ENCODE measurements around the gene CEP128. TPM values are rescaled to one million over a fixed set of nuclear protein-coding genes. Genes with fewer than 3 reads are reported as not detected.

CEP128 gene
- polyA plus RNA-seq, 1 of the 3 experiments (the other 2 are of a cell fraction) = 1.2 TPM

DNA sequence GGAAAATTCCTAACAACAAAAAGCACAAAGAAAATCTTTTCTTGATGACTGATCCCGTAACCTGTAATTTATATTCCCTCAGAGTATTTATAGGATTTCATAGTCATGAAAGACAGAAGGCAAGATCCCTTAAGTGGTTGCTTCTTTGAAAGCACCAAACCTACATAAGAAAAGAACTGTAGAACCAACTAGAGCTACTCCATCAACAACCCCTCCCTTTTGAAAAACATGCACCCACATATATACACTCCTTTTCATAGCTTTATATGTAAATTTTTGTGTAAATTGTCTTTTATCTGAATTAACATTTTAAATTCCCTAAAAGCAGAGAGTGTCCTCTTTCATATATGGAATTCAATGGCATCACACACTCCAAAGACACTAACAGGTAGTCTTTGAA lies 215.3 kb downstream of the CEP128 start:
- H3K27me3 ChIP-seq (ENCODE audit: insufficient read depth) = no peaks in the 10 kb centered on the region
- H3K27ac ChIP-seq (ENCODE audit: low read depth in 2 of 2, low read length in 1 of 2) = no peak overlapping the region
- ChIA-PET POLR2A (no interaction called here), CTCF (no interaction called here)
- H3K4me1 ChIP-seq (ENCODE audit: control insufficient read depth in 1 of 2, insufficient read depth in 2 of 2, low read depth in 1 of 2, low read length in 1 of 2) = no peaks in the 10 kb centered on the region
- no peaks in the 10 kb centered on the region for H4K20me1 ChIP-seq (ENCODE audit: insufficient read depth)
- H3K36me3 ChIP-seq (replicated peaks in 1 of 2; ENCODE audit: control insufficient read depth in 1 of 2, insufficient read depth in 2 of 2, low read length in 1 of 2) = no peaks in the 10 kb centered on the region
- no peak for DNase-seq
- no peaks in the 10 kb centered on the region for H3K9me3 ChIP-seq
- no peak overlapping the region for H2AFZ ChIP-seq (ENCODE audit: low read depth)
- H3K4me3 ChIP-seq (ENCODE audit: low read depth in 2 of 2, low read length in 1 of 2) = no peak overlapping the region
- 100% methylated on average over 1 of the region's 1 CpG for WGBS (ENCODE audit: low lambda C conversion rate)
- H3F3A ChIP-seq (replicated peaks; ENCODE audit: insufficient read depth) = no peaks in the 10 kb centered on the region
- TF ChIP-seq FOXJ3 (CRISPR knock-in tag; IDR thresholded peaks at IDR 0.05) = no peak
- no peak for TF ChIP-seq ELF1 (IDR thresholded peaks at IDR 0.05)
- no peak for TF ChIP-seq TAF1 (IDR thresholded peaks at IDR 0.05; ENCODE audit: borderline replicate concordance, low read depth, low read length)
- no peak for TF ChIP-seq POLR2AphosphoS5 (IDR thresholded peaks at IDR 0.05; ENCODE audit: low read depth, low read length)
- no peak for TF ChIP-seq GATA2 (CRISPR knock-in tag; IDR thresholded peaks at IDR 0.05)
- TF ChIP-seq, protein P1, sequence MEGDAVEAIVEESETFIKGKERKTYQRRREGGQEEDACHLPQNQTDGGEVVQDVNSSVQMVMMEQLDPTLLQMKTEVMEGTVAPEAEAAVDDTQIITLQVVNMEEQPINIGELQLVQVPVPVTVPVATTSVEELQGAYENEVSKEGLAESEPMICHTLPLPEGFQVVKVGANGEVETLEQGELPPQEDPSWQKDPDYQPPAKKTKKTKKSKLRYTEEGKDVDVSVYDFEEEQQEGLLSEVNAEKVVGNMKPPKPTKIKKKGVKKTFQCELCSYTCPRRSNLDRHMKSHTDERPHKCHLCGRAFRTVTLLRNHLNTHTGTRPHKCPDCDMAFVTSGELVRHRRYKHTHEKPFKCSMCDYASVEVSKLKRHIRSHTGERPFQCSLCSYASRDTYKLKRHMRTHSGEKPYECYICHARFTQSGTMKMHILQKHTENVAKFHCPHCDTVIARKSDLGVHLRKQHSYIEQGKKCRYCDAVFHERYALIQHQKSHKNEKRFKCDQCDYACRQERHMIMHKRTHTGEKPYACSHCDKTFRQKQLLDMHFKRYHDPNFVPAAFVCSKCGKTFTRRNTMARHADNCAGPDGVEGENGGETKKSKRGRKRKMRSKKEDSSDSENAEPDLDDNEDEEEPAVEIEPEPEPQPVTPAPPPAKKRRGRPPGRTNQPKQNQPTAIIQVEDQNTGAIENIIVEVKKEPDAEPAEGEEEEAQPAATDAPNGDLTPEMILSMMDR (IDR thresholded peaks at IDR 0.05) = no peak
- TF ChIP-seq RFX5 (IDR thresholded peaks at IDR 0.05; ENCODE audit: low read length) = no peak
- TF ChIP-seq RCOR1 (IDR thresholded peaks at IDR 0.05; ENCODE audit: low read length) = no peak
- no peak for TF ChIP-seq EZH2phosphoT487 (IDR thresholded peaks at IDR 0.05; ENCODE audit: borderline replicate concordance, low read depth)
- TF ChIP-seq, protein P2, sequence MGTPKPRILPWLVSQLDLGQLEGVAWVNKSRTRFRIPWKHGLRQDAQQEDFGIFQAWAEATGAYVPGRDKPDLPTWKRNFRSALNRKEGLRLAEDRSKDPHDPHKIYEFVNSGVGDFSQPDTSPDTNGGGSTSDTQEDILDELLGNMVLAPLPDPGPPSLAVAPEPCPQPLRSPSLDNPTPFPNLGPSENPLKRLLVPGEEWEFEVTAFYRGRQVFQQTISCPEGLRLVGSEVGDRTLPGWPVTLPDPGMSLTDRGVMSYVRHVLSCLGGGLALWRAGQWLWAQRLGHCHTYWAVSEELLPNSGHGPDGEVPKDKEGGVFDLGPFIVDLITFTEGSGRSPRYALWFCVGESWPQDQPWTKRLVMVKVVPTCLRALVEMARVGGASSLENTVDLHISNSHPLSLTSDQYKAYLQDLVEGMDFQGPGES (IDR thresholded peaks at IDR 0.05; ENCODE audit: low read depth, low read length) = no peak
- no peak for TF ChIP-seq TCF12 (IDR thresholded peaks at IDR 0.05)
- TF ChIP-seq, protein P3, sequence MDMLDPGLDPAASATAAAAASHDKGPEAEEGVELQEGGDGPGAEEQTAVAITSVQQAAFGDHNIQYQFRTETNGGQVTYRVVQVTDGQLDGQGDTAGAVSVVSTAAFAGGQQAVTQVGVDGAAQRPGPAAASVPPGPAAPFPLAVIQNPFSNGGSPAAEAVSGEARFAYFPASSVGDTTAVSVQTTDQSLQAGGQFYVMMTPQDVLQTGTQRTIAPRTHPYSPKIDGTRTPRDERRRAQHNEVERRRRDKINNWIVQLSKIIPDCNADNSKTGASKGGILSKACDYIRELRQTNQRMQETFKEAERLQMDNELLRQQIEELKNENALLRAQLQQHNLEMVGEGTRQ (IDR thresholded peaks at IDR 0.05; ENCODE audit: borderline replicate concordance, low read depth, low read length) = no peak
- TF ChIP-seq NFIC (IDR thresholded peaks at IDR 0.05; ENCODE audit: borderline replicate concordance) = no peak
- no peak for TF ChIP-seq GABPA (IDR thresholded peaks at IDR 0.05; ENCODE audit: low read depth)
- TF ChIP-seq CHD2 (IDR thresholded peaks at IDR 0.05; ENCODE audit: low read length, partially characterized antibody) = no peak
- TF ChIP-seq, protein P4, sequence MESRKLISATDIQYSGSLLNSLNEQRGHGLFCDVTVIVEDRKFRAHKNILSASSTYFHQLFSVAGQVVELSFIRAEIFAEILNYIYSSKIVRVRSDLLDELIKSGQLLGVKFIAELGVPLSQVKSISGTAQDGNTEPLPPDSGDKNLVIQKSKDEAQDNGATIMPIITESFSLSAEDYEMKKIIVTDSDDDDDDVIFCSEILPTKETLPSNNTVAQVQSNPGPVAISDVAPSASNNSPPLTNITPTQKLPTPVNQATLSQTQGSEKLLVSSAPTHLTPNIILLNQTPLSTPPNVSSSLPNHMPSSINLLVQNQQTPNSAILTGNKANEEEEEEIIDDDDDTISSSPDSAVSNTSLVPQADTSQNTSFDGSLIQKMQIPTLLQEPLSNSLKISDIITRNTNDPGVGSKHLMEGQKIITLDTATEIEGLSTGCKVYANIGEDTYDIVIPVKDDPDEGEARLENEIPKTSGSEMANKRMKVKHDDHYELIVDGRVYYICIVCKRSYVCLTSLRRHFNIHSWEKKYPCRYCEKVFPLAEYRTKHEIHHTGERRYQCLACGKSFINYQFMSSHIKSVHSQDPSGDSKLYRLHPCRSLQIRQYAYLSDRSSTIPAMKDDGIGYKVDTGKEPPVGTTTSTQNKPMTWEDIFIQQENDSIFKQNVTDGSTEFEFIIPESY (IDR thresholded peaks at IDR 0.05; ENCODE audit: borderline replicate concordance, low read depth) = no peak
- TF ChIP-seq EP300 (IDR thresholded peaks at IDR 0.05; ENCODE audit: borderline replicate concordance in 1 of 2, low read depth in 1 of 2, low read length in 1 of 2) = no peak
- TF ChIP-seq SIN3A (IDR thresholded peaks at IDR 0.05; ENCODE audit: borderline replicate concordance, low read depth, low read length) = no peak
- no peak for TF ChIP-seq YY1 (IDR thresholded peaks at IDR 0.05; ENCODE audit: low read depth)
- TF ChIP-seq RXRA (IDR thresholded peaks at IDR 0.05; ENCODE audit: borderline replicate concordance, low read depth) = no peak
- H3K4me2 ChIP-seq = no peak overlapping the region
- H3K79me2 ChIP-seq (ENCODE audit: insufficient read depth) = no peaks in the 10 kb centered on the region
- H3K9me2 ChIP-seq = no peaks in the 10 kb centered on the region
- H3K9ac ChIP-seq = no peak overlapping the region

All from SK-N-SH (cell line).